Glutamatergic neuron (in vitro differentiated cells): ENCODE measurements around the gene TUT4. TPM values are rescaled to one million over a fixed set of nuclear protein-coding genes. Genes with fewer than 3 reads are reported as not detected.

Experiments used
- DNase-seq: peaks from one replicate; pipeline ENCODE4 v3.0.0; 2022
- H3K27ac Mint-ChIP-seq: one replicate; pipeline ENCODE4 v1.8.0; 2020; ENCODE audit warnings: mild to moderate bottlenecking, mixed read lengths, inconsistent platforms; ENCODE audit not compliant: unreplicated experiment
- H3K27me3 Mint-ChIP-seq: one replicate; pipeline ENCODE4 v1.8.0; 2020; ENCODE audit warnings: mild to moderate bottlenecking, moderate library complexity, mixed read lengths, inconsistent platforms; ENCODE audit not compliant: unreplicated experiment
- H3K36me3 Mint-ChIP-seq: one replicate; pipeline ENCODE4 v1.8.0; 2020; ENCODE audit warnings: mild to moderate bottlenecking, mixed read lengths, inconsistent platforms; ENCODE audit not compliant: unreplicated experiment
- H3K4me1 Mint-ChIP-seq: one replicate; pipeline ENCODE4 v1.8.0; 2020; ENCODE audit warnings: mild to moderate bottlenecking, low read depth, mixed read lengths, inconsistent platforms; ENCODE audit not compliant: unreplicated experiment
- H3K4me3 Mint-ChIP-seq: one replicate; pipeline ENCODE4 v1.8.0; 2020; ENCODE audit warnings: mild to moderate bottlenecking, mixed read lengths, inconsistent platforms; ENCODE audit not compliant: unreplicated experiment
- H3K9me3 Mint-ChIP-seq: one replicate; pipeline ENCODE4 v1.8.0; 2020; ENCODE audit warnings: mild to moderate bottlenecking, moderate library complexity, mixed read lengths, inconsistent platforms; ENCODE audit not compliant: unreplicated experiment
- total RNA-seq: library from RNA; stranded (reverse); fragmentation: NEBNext Ultra II Directional; extraction: Animal tissue kit (Norgen Biotek cat#: 25700); gene quantifications from one replicate; pipeline ENCODE4 v1.2.1, GENCODE V29; 2021; ENCODE audit not compliant: unreplicated experiment
- TF ChIP-seq, protein P1 (sequence below): fragments of 200-600 bp; sonication (generic); IDR thresholded peaks from one replicate; pipeline ENCODE4 v1.5.0; 2021; ENCODE audit not compliant: partially characterized antibody, unreplicated experiment

Gene TUT4
- total RNA-seq, 1 donor from 2014 or later, result 70.8 TPM

DNA sequence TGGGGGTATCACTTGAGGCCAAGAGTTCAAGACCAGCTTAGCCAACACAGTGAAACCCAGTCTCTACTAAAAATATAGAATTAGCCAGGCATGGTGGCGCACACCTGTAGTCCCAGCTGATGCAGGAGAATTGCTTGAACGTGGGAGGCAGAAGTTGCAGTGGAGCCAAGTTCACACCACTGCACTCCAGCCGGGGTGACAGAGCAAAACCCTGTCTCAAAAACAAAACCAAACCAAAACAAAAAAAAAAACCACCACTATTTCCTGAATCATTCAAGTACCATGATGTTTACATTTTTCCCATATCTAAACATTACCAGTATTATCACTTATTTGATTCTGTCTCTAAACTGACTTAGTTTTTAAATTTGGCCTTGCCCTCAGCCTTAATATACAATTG lies 29.5 kb downstream of the TUT4 start:
- H3K27me3 Mint-ChIP-seq, result peaks cover 2% of the 10 kb centered on the region
- no peaks in the 10 kb centered on the region for H3K36me3 Mint-ChIP-seq
- no peaks in the 10 kb centered on the region for H3K9me3 Mint-ChIP-seq
- DNase-seq, result no peak
- no peaks in the 10 kb centered on the region for H3K4me1 Mint-ChIP-seq
- no peak overlapping the region for H3K4me3 Mint-ChIP-seq
- TF ChIP-seq, protein P1, sequence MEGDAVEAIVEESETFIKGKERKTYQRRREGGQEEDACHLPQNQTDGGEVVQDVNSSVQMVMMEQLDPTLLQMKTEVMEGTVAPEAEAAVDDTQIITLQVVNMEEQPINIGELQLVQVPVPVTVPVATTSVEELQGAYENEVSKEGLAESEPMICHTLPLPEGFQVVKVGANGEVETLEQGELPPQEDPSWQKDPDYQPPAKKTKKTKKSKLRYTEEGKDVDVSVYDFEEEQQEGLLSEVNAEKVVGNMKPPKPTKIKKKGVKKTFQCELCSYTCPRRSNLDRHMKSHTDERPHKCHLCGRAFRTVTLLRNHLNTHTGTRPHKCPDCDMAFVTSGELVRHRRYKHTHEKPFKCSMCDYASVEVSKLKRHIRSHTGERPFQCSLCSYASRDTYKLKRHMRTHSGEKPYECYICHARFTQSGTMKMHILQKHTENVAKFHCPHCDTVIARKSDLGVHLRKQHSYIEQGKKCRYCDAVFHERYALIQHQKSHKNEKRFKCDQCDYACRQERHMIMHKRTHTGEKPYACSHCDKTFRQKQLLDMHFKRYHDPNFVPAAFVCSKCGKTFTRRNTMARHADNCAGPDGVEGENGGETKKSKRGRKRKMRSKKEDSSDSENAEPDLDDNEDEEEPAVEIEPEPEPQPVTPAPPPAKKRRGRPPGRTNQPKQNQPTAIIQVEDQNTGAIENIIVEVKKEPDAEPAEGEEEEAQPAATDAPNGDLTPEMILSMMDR, result no peak
- no peak overlapping the region for H3K27ac Mint-ChIP-seq

DNA sequence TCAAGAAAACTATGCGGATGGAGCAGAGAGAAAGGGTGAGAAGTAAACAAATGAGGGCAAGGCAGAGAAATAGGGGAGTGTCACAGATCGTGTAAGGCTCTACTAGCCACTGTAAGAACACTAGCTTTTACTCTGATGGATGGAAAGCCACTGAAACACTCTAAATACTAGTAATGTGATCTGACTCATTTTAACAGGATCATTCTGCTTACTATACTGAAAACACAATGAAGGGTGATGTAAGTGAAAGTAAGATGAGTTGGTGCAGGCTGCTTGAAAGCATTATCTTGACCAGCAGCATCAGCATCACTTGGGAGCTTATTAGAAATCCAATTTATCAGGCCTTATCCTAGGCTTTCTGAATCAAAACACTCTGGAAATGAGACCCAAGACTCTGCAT lies 32.7 kb downstream of the TUT4 start:
- DNase-seq, result no peak
- Mint-ChIP-seq H3K27ac (peak overlapping the region; percentile 71), H3K4me3 (no peak overlapping the region), H3K4me1 (no peaks in the 10 kb centered on the region), H3K9me3 (no peaks in the 10 kb centered on the region), H3K27me3 (peaks cover 2% of the 10 kb centered on the region), H3K36me3 (no peaks in the 10 kb centered on the region)
- TF ChIP-seq, protein P1, result no peak

DNA sequence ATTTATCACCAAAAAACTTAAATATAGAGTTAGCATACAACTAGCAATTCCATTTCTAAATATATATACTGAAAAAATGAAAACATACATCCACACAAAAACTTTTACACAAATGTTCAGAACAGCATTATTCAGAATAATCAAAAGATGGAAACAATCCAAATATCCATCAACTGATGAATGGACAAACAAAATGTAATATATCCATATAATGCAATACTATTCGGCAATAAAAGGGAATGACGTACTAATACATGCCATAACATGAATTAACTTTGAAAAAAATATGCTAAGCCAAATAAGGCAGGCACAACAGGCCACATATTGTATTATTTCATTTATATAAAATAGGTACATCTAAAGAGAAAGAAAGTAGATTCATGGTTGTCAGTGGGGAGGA lies 33.9 kb downstream of the TUT4 start:
- TF ChIP-seq, protein P1, result no peak
- no peak for DNase-seq
- H3K27ac Mint-ChIP-seq, result no peak overlapping the region
- H3K4me3 Mint-ChIP-seq, result no peak overlapping the region
- H3K36me3 Mint-ChIP-seq, result no peaks in the 10 kb centered on the region
- H3K9me3 Mint-ChIP-seq, result no peaks in the 10 kb centered on the region
- peaks cover 2% of the 10 kb centered on the region for H3K27me3 Mint-ChIP-seq
- H3K4me1 Mint-ChIP-seq, result no peaks in the 10 kb centered on the region

DNA sequence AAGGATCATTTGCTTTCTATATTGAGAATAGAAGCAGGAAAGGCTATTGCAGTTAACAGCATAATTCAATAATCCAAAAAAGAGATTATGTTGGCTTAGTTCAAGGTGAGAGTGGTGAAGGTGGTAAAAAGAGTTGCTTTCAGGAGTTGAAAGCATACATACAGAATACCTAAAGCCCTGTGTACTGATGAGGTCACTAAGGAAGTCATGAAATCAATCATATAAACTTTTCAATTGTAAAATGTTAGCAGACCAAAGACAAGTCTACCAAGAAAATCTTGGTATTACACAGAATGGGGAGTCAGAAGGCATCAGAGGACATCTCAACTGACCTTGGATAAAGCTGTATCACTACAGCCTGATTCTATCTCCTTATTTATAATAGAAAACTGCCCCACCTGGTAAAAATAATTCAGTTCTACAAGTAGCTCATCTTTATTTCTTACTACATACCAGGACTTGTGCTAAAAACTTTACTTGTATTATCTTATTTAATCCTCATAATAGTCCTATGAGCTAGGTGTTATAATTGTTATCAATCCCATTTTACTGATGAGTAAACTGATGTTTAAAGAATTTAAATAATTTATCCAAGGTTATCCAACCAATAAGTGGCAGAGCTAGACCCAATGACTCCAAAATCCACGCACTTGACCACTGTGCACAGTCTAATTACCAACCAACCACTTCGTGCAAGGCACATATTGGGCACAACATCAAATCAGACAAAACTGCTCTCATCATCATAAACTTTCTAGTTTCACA lies 40.9 kb downstream of the TUT4 start:
- H3K9me3 Mint-ChIP-seq, result no peaks in the 10 kb centered on the region
- H3K4me1 Mint-ChIP-seq, result no peaks in the 10 kb centered on the region
- H3K36me3 Mint-ChIP-seq, result no peaks in the 10 kb centered on the region
- H3K4me3 Mint-ChIP-seq, result no peak overlapping the region
- TF ChIP-seq, protein P1, result no peak
- H3K27ac Mint-ChIP-seq, result no peak overlapping the region
- no peaks in the 10 kb centered on the region for H3K27me3 Mint-ChIP-seq
- no peak for DNase-seq

DNA sequence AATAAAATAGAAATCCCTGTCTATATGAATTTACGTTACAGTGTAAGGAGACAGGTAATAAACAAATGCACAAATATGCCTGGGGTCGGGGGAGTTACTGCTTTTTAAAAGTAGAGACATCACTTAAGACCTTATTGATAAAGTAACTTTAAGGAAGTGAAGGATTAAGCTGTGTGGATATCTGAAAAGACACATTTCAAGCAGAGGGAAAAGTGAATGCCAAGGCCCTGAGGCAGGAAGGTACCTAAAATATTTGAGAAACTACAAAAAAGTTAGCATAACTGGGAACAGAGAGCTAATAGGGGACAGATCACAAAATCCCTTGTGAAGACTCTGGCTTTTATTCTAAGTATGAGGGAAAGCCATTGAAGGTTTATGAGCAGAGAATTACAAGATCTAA lies 41.5 kb downstream of the TUT4 start:
- Mint-ChIP-seq H3K9me3 (no peaks in the 10 kb centered on the region), H3K4me3 (no peak overlapping the region), H3K4me1 (no peaks in the 10 kb centered on the region), H3K36me3 (no peaks in the 10 kb centered on the region), H3K27me3 (no peaks in the 10 kb centered on the region), H3K27ac (no peak overlapping the region)
- DNase-seq, result no peak
- TF ChIP-seq, protein P1, result no peak
